Stimulated activated CD8-positive, alpha-beta memory T cell treated with anti-CD3 and anti-CD28 coated beads, Interleukin-15, amount 100 ng/mL, for 1 hour (primary cell): ENCODE data around the gene ANLN.
"Not testable (repeated sequence)": the region's sequence is repeated elsewhere in the genome, so short reads cannot be mapped to it uniquely, and the experiment has no call there.

ENCODE experiments used
- DNase-seq: peaks from one replicate; pipeline ENCODE4 v3.0.0-alpha.2; 2020; ENCODE audit warnings: low read depth

The ANLN gene

DNA sequence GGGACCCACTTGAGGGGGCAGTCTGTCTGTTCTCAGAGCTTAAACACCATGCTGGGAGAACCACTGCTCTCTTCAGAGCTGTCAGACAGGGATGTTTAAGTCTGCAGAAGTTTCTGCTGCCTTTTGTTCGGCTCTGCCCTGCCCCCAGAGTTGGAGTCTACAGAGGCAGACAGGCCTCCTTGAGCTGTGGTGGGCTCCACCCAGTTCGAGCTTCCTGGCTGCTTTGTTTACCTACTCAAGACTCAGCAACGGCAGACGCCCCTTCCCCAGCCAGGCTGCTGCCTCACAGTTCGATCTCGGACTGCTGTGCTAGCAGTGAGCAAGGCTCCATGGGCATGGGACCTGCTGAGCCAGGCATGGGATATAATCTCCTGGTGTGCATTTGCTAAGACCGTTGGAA lies 11.1 kb upstream of the ANLN start:
- not testable (repeated sequence) for DNase-seq

DNA sequence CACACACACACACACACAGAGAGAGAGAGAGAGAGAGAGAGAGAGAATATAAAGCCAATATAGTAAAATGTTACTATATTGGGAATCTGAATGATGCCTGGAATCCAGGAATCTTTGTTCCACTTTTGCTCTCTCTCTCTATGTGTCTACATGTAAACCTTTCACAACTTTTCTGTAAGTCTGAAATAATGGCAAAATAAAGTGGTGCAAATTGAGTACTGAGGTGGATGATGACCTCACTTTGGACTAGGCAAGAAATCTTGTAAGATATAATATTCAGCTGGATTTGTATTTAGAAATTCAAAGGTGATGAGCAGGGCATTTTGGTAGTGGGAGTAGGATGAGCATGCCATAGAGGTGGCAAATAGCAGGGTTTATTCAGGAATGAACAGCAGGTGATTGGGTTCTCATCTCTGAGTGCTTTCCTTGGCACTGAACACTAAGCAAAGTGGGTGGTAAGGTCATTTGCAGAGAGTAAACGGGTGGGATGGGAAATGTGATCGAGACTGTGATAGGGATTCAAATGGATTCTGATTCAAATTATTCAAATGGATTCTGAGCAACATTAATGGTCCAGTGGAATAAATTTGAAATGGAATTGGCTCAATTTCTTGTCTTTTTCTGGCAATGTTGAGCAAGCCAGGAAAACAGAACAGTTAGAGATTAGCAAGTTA lies 9.7 kb upstream of the ANLN start:
- no peak for DNase-seq

- DNase-seq, result no peak
Measured at GRCh38 chr7:36381056-36381455, 8.6 kb upstream of the ANLN start.

DNA sequence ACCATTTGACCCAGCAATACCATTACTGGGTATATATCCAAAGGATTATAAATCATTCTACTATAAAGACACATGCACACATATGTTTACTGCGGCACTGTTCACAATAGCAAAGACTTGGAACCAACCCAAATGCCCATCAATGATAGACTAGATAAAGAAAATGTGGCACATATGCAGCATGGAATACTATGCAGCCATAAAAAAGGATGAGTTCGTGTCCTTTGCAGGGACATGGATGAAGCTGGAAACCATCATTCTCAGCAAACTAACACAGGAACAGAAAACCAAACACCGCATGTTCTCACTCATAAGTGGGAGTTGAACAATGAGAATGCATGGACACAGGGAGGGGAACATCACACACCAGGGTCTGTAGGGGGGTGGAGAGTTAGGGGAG lies 6.4 kb upstream of the ANLN start:
- not testable (repeated sequence) for DNase-seq

DNA sequence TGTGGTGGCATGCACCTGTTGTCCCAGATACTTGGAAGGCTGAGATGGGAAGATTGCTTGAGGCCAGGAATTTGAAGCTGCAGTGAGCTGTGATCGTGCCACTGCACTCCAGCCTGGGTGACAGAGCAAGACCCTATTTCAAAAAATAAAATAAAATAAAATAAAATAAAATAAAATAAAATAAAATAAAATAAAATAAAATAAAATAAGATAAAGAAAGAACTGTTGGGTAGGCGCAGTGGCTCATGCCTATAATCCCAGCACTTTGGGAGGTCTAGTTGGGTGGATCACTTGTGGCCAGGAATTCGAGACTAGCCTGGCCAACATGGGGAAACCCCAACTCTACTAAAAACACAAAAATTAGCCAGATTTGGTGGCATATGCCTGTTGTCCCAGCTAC lies 4.0 kb upstream of the ANLN start:
- DNase-seq, result not testable (repeated sequence)

GRCh38 chr7:36387435-36388231 lies 2.0 kb upstream of the ANLN start:
- no peak for DNase-seq

- DNase-seq, result no peak
Measured at GRCh38 chr7:36388423-36388822, 1.2 kb upstream of the ANLN start.

- no peak for DNase-seq
Measured at GRCh38 chr7:36390199-36391090, 783 bp downstream of the ANLN start.

- DNase-seq, result no peak
Measured at GRCh38 chr7:36391436-36392198, 2.0 kb downstream of the ANLN start.

DNA sequence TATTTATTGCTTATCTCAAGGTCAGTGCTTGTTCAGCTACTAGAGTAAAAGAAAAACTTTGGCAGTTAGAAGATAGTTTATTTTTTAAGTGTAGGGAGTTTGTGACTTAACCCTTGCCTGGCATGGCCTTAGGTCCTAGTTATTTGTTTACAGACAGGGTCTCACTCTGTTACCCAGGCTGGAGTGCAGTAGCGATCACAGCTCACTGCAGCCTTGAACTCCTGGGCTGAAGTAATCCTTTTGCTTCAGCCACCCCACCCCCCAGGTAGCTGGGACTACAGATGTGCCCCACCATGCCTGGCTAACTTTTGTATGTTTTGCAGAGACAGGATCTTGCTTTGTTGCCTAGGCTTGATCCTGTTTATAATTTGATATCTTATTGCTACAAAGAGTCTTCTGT lies 4.2 kb downstream of the ANLN start:
- no peak for DNase-seq

- no peak for DNase-seq
Measured at GRCh38 chr7:36395171-36395894, 5.7 kb downstream of the ANLN start.

GRCh38 chr7:36396150-36396549 lies 6.5 kb downstream of the ANLN start:
- DNase-seq, result no peak

- DNase-seq, result no peak
Measured at GRCh38 chr7:36400036-36400435, 10.4 kb downstream of the ANLN start.

GRCh38 chr7:36400606-36401005 lies 10.9 kb downstream of the ANLN start:
- DNase-seq, result no peak

DNA sequence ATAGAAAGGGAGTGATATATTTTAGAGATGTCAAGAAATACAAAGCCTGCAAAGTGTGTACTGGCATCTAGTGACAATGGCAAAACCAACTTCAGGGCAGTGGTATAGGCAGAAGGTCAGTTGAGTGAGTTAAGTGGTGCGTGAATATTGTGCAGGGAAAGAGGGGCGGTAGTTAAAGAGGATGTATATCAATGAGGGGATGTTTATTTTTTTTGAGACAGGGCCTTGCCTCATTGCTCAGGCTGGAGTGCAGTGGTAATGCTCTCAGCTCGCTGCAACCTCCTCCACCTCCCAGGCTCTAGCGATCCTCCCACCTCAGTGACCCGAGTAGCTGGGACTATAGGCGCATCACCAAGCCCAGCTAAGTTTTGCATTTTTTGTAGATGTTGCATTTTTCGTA lies 13.8 kb downstream of the ANLN start:
- no peak for DNase-seq

DNA sequence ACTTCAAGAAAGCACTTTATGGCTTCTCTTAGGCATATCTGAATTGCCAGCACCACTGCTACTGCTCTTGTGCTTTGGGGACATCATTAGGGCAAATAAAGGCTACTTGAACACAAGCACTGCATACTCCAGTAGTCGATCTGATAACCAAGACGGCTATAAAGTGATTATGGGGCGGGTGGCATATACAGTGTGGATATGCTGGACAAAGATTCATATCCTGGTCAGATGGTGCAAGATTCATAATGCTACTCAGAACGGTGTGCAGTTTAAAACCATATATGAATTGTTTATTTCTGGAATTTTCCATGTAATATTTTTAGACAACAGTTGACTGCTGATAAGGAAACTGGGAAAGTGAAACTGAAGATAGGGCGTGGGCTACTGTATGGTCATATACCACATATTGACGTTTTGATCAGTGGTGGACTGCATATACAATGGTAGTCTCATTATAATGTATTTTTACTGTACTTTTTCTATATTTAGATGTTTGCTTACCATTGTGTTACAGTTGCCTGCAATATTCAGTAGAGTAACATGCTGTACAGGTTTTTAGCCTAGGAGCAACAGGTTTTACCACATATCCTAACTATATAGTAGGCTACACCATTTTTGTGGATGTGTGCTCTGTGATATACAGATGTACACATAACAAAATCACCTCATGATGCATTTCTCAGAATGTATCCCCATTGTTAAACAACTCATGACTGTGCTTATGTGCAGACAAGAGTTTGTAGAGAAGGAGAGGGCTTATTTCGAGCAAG lies 15.2 kb downstream of the ANLN start:
- no peak for DNase-seq

DNA sequence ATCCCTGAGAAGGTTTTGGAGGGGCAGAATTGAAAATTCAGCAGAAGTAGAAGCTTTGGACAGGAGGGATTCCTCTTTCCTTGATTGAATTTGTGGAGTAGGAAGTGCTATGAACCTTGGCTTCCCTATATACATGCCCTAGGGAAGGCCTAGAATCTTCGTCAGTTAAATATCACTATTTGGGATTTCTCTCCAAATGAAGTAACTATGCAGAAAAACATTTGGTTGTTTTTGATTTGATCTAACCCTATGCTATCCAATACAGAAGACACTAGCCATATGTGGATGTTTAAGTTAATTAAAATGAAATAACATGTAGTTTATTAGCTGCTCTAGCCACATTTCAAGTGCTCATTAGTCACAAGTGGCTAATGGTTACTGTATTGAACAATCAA lies 15.7 kb downstream of the ANLN start:
- no peak for DNase-seq

- no peak for DNase-seq
Measured at GRCh38 chr7:36406156-36406555, 16.5 kb downstream of the ANLN start.

GRCh38 chr7:36407636-36408550 lies 18.2 kb downstream of the ANLN start:
- no peak for DNase-seq
